H1 (cell line): Measurements from ENCODE around the gene GALNTL6. TPM values are rescaled to one million over a fixed set of nuclear protein-coding genes. Genes with fewer than 3 reads are reported as not detected.

Experiments
- CTCF ChIA-PET: fragments of 300-600 bp; sonication (Branson Sonifier 250); formaldehyde crosslinking; loops from one replicate; lab custom pipeline; 2021; ENCODE audit not compliant: partially characterized antibody; lab: Charles Lee
- POLR2A ChIA-PET: fragments of 300-600 bp; sonication (Branson Sonifier 250); formaldehyde crosslinking; loops from one replicate; lab custom pipeline; 2021; ENCODE audit warnings: inconsistent platforms; ENCODE audit not compliant: partially characterized antibody; lab: Charles Lee
- DNase-seq, 2 experiments: peaks; one replicate each; pipeline versions ENCODE4 v3.0.0 to v3.0.0-alpha.2; 2010 to 2022; ENCODE audit warnings: low spot score in 2 of 2, low read depth in 1 of 2, mixed read lengths in 1 of 2
- FAIRE-seq: peaks from 2 replicates; lab custom pipeline; 2011; peaks lifted over from hg19 to GRCh38; lab: Jason Lieb, UNC
- H2AFZ ChIP-seq: 2 replicates; pipeline ENCODE4 v1.8.1; 2012; ENCODE audit warnings: low read length, inconsistent platforms
- H2AK5ac ChIP-seq: 2 replicates; pipeline ENCODE4 v1.6.1; 2013; ENCODE audit warnings: low read depth, low read length
- H2BK120ac ChIP-seq: replicated peaks from 2 replicates; pipeline ENCODE3; 2013; ENCODE audit warnings: low read depth, low read length, inconsistent platforms
- H2BK12ac ChIP-seq: 2 replicates; pipeline ENCODE4 v1.6.1; 2013; ENCODE audit warnings: low read depth, low read length
- H2BK15ac ChIP-seq: 2 replicates; pipeline ENCODE4 v1.6.1; 2013; ENCODE audit warnings: low read length
- H2BK20ac ChIP-seq: 2 replicates; pipeline ENCODE4 v1.6.1; 2013; ENCODE audit warnings: low read length
- H2BK5ac ChIP-seq: 2 replicates; pipeline ENCODE4 v1.6.1; 2013; ENCODE audit warnings: low read depth, low read length
- H3K14ac ChIP-seq: 2 replicates; pipeline ENCODE4 v1.6.1; 2013; ENCODE audit warnings: inconsistent platforms; ENCODE audit not compliant: insufficient read length
- H3K18ac ChIP-seq: 2 replicates; pipeline ENCODE4 v1.6.1; 2013; ENCODE audit warnings: low read length; ENCODE audit errors: extremely low read depth
- H3K23ac ChIP-seq: 2 replicates; pipeline ENCODE4 v1.6.1; 2013; ENCODE audit warnings: inconsistent platforms; ENCODE audit not compliant: insufficient read length
- H3K23me2 ChIP-seq: 2 replicates; pipeline ENCODE4 v1.6.1; 2013; ENCODE audit warnings: low read depth, low read length
- H3K27ac ChIP-seq: 2 replicates; pipeline ENCODE4 v1.6.1; 2011; ENCODE audit warnings: low read depth, low read length, inconsistent platforms
- H3K27me3 ChIP-seq, 4 experiments: replicated peaks in 1 of 4; 1 replicate in 1 of 4; 2 replicates in 3 of 4; pipeline versions ENCODE4 v1.6.1 to v1.8.1; 2011 to 2013; ENCODE audit warnings: low read length in 3 of 4, mild to moderate bottlenecking in 3 of 4, inconsistent platforms in 2 of 4, mixed read lengths in 2 of 4, moderate library complexity in 1 of 4; ENCODE audit not compliant: control insufficient read depth in 3 of 4, insufficient read depth in 3 of 4; ENCODE audit errors: extremely low read depth in 1 of 4
- H3K36me3 ChIP-seq, 4 experiments: 2 replicates each; pipeline versions ENCODE4 v1.6.1 to v1.8.1; 2011 to 2013; ENCODE audit warnings: mild to moderate bottlenecking in 4 of 4, low read length in 3 of 4, moderate library complexity in 2 of 4, control low read depth in 1 of 4, inconsistent platforms in 1 of 4; ENCODE audit not compliant: insufficient read depth in 4 of 4, control insufficient read depth in 2 of 4
- H3K4ac ChIP-seq: replicated peaks from 2 replicates; pipeline ENCODE3; 2013; ENCODE audit warnings: low read length, low read depth, mixed read lengths, inconsistent platforms; ENCODE audit not compliant: insufficient read length
- H3K4me1 ChIP-seq, 4 experiments: replicated peaks in 1 of 4; 1 replicate in 1 of 4; 2 replicates in 3 of 4; pipeline versions ENCODE4 v1.6.1 to v1.8.1; 2011 to 2013; ENCODE audit warnings: low read length in 3 of 4, inconsistent platforms in 2 of 4, mixed read lengths in 1 of 4; ENCODE audit not compliant: insufficient read depth in 4 of 4, control insufficient read depth in 3 of 4
- H3K4me2 ChIP-seq, 2 experiments: 2 replicates each; pipeline versions ENCODE4 v1.6.1 to v1.8.1; 2011 to 2013; ENCODE audit warnings: low read depth in 2 of 2, low read length in 2 of 2, control low read depth in 1 of 2, inconsistent platforms in 1 of 2, mild to moderate bottlenecking in 1 of 2; ENCODE audit not compliant: insufficient read depth in 1 of 2
- H3K4me3 ChIP-seq, 4 experiments: fragments of 200-600, 300-600 bp in 1 of 4; sonication (generic), shearing (Covaris generic), sonication (Bioruptor Twin) in 1 of 4; 2 replicates each; pipeline versions ENCODE4 v1.5.1 to v1.8.1; 2011 to 2016; ENCODE audit warnings: low read length in 4 of 4, low read depth in 3 of 4, control low read depth in 2 of 4, inconsistent platforms in 2 of 4, mild to moderate bottlenecking in 2 of 4, mixed read lengths in 1 of 4, moderate library complexity in 1 of 4; ENCODE audit not compliant: insufficient read depth in 2 of 4; ENCODE audit errors: extremely low read depth in 1 of 4
- H3K56ac ChIP-seq: replicated peaks from 2 replicates; pipeline ENCODE3; 2013; ENCODE audit warnings: low read depth, mild to moderate bottlenecking, mixed read lengths, low read length, inconsistent platforms; ENCODE audit not compliant: insufficient read length
- H3K79me1 ChIP-seq: 2 replicates; pipeline ENCODE4 v1.6.1; 2013; ENCODE audit warnings: low read depth, low read length, control low read depth
- H3K79me2 ChIP-seq, 2 experiments: 2 replicates each; pipeline versions ENCODE4 v1.6.1 to v1.8.1; 2012 to 2013; ENCODE audit warnings: low read length in 2 of 2, mild to moderate bottlenecking in 2 of 2, inconsistent platforms in 1 of 2; ENCODE audit not compliant: insufficient read depth in 2 of 2, control insufficient read depth in 1 of 2
- H3K9ac ChIP-seq, 4 experiments: replicated peaks in 1 of 4; 1 replicate in 1 of 4; 2 replicates in 3 of 4; pipeline versions ENCODE4 v1.6.1 to v1.8.1; 2011 to 2013; ENCODE audit warnings: low read depth in 3 of 4, low read length in 3 of 4, control low read depth in 2 of 4, mild to moderate bottlenecking in 2 of 4, moderate library complexity in 2 of 4, inconsistent platforms in 1 of 4; ENCODE audit errors: extremely low read depth in 1 of 4
- H3K9me3 ChIP-seq, 2 experiments: 2 replicates each; pipeline versions ENCODE4 v1.6.1 to v1.8.1; 2012 to 2013; ENCODE audit warnings: mild to moderate bottlenecking in 2 of 2, moderate library complexity in 2 of 2, control low read depth in 1 of 2, inconsistent platforms in 1 of 2, low read depth in 1 of 2, low read length in 1 of 2, mixed read lengths in 1 of 2; ENCODE audit not compliant: insufficient read depth in 2 of 2
- H4K20me1 ChIP-seq, 2 experiments: replicated peaks in 1 of 2; 2 replicates each; pipeline versions ENCODE3 to v1.8.1; 2011 to 2013; ENCODE audit warnings: inconsistent platforms in 2 of 2, low read length in 2 of 2, mild to moderate bottlenecking in 1 of 2; ENCODE audit not compliant: insufficient read depth in 2 of 2, control insufficient read depth in 1 of 2
- H4K5ac ChIP-seq: 2 replicates; pipeline ENCODE4 v1.6.1; 2013; ENCODE audit warnings: low read length, low read depth, mixed read lengths, inconsistent platforms; ENCODE audit not compliant: insufficient read length
- H4K8ac ChIP-seq: 2 replicates; pipeline ENCODE4 v1.8.0; 2013; ENCODE audit warnings: mild to moderate bottlenecking, moderate library complexity, low read length, inconsistent platforms; ENCODE audit not compliant: insufficient read depth; ENCODE audit errors: extremely low read depth
- H4K91ac ChIP-seq: replicated peaks from 2 replicates; pipeline ENCODE3; 2013; ENCODE audit warnings: low read length, mixed read lengths, inconsistent platforms; ENCODE audit not compliant: insufficient read length
- BACH1 ChIP-seq: IDR thresholded peaks from 2 replicates; pipeline ENCODE4 v1.6.1; 2012; ENCODE audit warnings: low read length, improper control_type of control experiment
- MAFK ChIP-seq: IDR thresholded peaks from 2 replicates; pipeline ENCODE4 v1.6.1; 2012; ENCODE audit warnings: low read depth, mild to moderate bottlenecking, improper control_type of control experiment, low read length
- SIX5 ChIP-seq: IDR thresholded peaks from 2 replicates; pipeline ENCODE4 v1.6.1; 2011; ENCODE audit warnings: mild to moderate bottlenecking, low read depth, low read length
- SP1 ChIP-seq: IDR thresholded peaks from 2 replicates; pipeline ENCODE4 v1.6.1; 2011; ENCODE audit warnings: low read depth, low read length
- WGBS, 2 experiments: shearing (Covaris generic) in 1 of 2; methylation state at CpG; one replicate each; pipeline versions ENCODE4 v1.1.6 to v1.1.7; 2013 to 2015; ENCODE audit warnings: low lambda C conversion rate in 2 of 2, mixed read lengths in 2 of 2, inconsistent platforms in 1 of 2, low coverage in 1 of 2, missing lambda C conversion rate in 1 of 2; ENCODE audit not compliant: insufficient replicate concordance in 2 of 2, insufficient coverage in 1 of 2, insufficient read length in 1 of 2; ENCODE audit errors: extremely low coverage in 1 of 2, missing lambda C conversion rate in 1 of 2; 5-methylcytosine and 5-hydroxymethylcytosine counted together
- polyA plus RNA-seq, 7 experiments: library from polyadenylated mRNA; depleted of rRNA in 3 of 7; stranded (reverse) in 5 of 7; unstranded in 2 of 7; fragments of >200 nt in 5 of 7; fragments of 200-250 nt in 2 of 7; gene quantifications; 1 replicate in 5 of 7; 2 replicates in 1 of 7; 4 replicates in 1 of 7; pipeline versions ENCODE4 v1.2.1 to v1.2.3, GENCODE V29; 2011 to 2013; ENCODE audit warnings: missing spikeins in 2 of 7, mixed read lengths in 2 of 7
- total RNA-seq: library from RNA; stranded (reverse); fragmentation: NEBNext Ultra II Directional; extraction: Animal tissue kit (Norgen Biotek cat#: 25700); gene quantifications from 2 replicates; pipeline ENCODE4 v1.2.1, GENCODE V29; 2021

Gene GALNTL6
- total and polyA plus RNA-seq, 2 of the 8 experiments (the other 6 are each of a cell fraction or from before 2014, with no cell fraction given) = 0.03 to 0.32 TPM

DNA sequence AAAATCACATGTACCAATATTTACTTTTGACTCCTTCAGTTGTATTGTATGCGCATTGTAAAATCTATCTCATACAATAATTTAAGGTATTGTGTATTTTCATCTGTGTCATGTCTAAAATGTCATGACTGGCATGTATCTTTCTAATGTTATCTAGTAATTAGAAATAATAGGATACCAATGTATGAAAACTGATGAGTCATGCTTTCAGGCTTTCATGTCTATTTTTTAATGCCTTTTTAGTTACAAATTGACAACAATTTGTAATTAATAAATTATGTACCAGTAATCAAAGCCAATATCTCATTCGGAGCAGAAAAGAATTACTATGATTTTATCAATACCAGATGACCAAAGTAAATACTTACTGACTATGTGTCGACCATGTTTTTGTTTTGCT lies 107.7 kb downstream of the GALNTL6 start:
- H4K20me1 ChIP-seq = no peaks in the 10 kb centered on the region
- no peak overlapping the region for H3K4me3 ChIP-seq
- no peak overlapping the region for H3K4me2 ChIP-seq
- POLR2A ChIA-PET = no interaction called here
- no peak overlapping the region for H2BK20ac ChIP-seq
- H3K14ac ChIP-seq = no peak overlapping the region
- FAIRE-seq = no peak
- H2BK5ac ChIP-seq = no peak overlapping the region
- no peaks in the 10 kb centered on the region for H3K36me3 ChIP-seq
- H3K56ac ChIP-seq = no peak overlapping the region
- no peaks in the 10 kb centered on the region for H3K27me3 ChIP-seq
- H3K9me3 ChIP-seq = no peaks in the 10 kb centered on the region
- no peak overlapping the region for H2AFZ ChIP-seq
- no peaks in the 10 kb centered on the region for H3K79me1 ChIP-seq
- no peak overlapping the region for H4K5ac ChIP-seq
- peaks cover 0 to 7% (median 2%) of the 10 kb centered on the region in 4 experiments; a peak in 2 of 7 replicates for H3K4me1 ChIP-seq
- H4K8ac ChIP-seq = no peak overlapping the region
- no peak overlapping the region for H3K27ac ChIP-seq
- peak; percentile 76 for TF ChIP-seq BACH1
- no peak for TF ChIP-seq SIX5
- no peak for TF ChIP-seq SP1
- TF ChIP-seq MAFK = peak; percentile 44; the same call in 1 of the 2 replicates
- TF ChIP-seq, all 59 proteins: peak for 2
- Histone ChIP-seq H3K79me2 (no peaks in the 10 kb centered on the region), H2BK12ac (no peak overlapping the region), H3K23me2 (no peaks in the 10 kb centered on the region), H2BK15ac (no peak overlapping the region), H3K4ac (no peak overlapping the region), H3K18ac (no peak overlapping the region), H3K23ac (no peak overlapping the region), H4K91ac (no peak overlapping the region), H2AK5ac (no peak overlapping the region), H2BK120ac (no peak overlapping the region), H3K9ac (no peak overlapping the region)
- CTCF ChIA-PET = no interaction called here
- no peak for DNase-seq
- 92% methylated on average over 3 of the region's 3 CpGs; no CpG with 5 or more reads in 1 of the 2 experiments for WGBS, 2 experiments
